Superior temporal gyrus (tissue), 1 donor: Measurements from ENCODE around the gene SP100.

ENCODE experiments used
- DNase-seq: peaks from one replicate; pipeline ENCODE4 v3.0.0-alpha.2; 2016; ENCODE audit errors: extremely low spot score

Gene SP100

DNA sequence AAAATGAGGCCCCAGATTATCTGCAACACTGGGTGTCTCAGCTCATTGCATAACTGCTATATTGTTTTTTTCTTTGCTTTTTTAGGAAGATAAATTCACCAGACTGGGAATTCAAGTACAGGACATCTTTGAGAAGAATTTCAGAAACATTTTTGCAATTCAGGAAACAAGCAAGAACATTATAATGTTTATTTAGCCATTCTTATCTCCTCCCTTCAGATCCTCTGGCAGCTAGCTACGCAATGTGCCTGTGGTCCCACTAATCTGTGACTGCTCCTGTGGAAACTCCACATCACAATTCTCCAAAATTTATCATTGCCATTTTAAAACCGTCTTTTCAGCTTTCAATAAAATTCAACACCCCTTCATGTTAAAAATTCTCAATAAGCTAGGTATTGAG, 126.8 kb downstream of the SP100 start:
- no peak for DNase-seq

DNA sequence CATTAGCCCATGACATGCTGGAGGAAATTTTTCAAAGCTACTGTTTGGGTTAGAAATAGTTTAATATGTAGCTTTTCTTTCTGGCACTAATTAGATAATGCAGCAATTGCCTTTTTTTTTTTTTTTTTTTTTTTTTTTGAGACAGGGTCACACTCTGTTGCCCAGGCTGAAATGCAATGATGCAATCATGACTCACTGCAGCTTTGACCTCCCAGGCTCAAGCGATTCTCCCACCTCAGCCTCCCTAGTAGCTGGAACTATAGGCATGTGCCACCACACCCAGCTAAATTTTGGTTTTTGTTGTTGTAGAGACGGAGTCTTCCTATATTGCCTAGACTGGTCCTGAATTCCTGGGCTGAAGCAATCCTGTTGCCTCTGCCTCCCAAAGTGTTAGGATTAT, 136.2 kb downstream of the SP100 start:
- DNase-seq, result no peak

DNA sequence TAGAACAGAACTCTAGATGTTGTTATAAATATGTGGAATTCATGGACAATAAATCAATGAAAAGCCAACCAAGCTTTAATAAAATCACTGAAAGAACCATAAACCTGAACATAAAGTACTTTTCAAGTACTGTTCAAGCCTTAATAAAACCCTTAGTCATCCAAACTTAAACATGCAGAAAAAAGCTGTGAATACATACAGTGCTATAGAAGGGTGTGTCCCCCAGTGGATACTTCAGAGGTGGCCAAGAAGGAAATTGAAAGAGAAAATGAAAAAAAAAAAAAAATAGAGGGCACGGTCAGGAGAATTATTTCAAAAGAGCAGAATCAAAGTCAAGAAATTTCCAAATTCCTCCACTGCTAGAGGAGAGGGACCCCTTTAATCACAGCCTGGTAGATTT, 141.1 kb downstream of the SP100 start:
- no peak for DNase-seq

DNA sequence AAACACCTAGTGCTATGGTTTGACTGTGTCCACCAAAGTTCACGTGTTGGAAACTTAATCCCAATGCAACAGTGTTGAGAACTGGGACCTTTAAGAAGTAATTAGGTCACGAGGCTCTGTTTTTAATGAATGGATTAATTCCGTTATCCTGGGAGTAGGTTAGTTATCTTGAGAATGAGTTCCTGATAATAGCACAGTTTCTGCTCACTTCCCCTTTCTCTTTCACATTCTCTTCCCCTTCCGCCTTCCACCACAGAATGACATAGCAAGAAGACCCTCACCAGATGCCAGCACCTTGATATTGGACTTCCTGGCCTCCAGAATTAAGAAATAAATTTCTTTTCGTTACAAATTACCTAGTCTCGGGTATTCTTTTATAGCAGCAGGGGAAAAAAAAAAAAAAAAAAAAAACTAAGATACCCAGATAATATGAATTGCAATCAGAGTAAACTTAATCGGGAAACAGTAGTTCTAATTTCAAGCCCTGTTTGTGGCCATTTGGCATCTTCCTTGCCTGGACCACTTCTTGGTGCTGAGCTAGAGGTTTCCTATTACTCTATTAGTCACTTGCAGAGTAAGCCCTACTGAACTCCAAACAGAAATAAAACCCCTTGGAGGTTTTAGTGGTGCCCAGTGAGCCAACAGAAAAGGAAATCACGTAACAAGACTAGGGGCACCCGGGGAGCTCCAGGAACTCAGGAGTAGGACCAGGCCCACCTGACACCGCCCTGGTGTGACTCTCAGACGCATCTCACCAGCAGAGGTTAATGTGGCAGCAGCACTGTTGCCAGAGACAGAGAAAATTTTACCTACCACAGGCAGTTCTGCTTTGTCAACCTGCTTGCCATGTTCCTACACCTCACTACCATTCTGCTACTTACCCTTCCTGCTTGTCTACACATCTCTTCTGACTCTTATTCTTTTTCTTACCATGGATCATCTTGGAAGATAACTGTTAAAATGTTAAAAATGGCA, 149.1 kb downstream of the SP100 start:
- DNase-seq, result no peak

DNA sequence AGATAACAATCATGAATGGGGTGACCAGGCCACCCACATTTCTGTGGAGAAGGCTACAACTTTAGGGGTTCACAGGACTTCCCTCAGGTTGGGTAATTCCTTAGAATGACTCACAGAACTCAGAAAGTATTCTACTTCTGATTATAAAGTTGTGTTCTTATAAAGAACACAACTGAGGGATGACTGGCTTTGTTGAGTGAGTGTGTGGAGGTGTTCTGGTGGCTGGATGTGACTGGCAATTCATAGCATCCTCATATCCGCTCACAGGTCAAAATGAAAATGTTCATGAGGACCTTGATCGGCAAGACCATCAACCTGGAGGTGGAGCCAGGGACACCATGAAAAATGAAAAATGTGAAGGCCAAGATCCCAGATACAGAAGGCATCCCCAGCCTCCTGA, 153.3 kb downstream of the SP100 start:
- no peak for DNase-seq

DNA sequence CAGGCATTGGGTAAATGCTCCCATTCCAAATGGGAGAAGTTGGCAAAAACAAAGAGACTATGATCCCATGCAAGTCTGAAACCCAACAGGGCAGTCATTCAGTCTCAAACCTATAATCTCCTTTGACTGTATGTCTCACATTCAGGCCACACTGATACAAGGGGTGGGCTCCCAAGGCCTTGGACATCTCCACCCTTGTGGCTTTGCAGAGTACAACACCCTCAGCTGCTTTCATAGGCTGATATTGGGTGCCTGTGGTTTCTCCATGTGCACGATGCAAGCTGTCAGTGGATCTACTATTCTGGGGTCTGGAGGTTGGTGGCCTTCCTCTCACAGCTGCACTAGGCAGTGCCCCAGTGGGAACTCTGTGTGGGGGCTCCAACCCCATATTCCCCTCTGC, 155.0 kb downstream of the SP100 start:
- no peak for DNase-seq

DNA sequence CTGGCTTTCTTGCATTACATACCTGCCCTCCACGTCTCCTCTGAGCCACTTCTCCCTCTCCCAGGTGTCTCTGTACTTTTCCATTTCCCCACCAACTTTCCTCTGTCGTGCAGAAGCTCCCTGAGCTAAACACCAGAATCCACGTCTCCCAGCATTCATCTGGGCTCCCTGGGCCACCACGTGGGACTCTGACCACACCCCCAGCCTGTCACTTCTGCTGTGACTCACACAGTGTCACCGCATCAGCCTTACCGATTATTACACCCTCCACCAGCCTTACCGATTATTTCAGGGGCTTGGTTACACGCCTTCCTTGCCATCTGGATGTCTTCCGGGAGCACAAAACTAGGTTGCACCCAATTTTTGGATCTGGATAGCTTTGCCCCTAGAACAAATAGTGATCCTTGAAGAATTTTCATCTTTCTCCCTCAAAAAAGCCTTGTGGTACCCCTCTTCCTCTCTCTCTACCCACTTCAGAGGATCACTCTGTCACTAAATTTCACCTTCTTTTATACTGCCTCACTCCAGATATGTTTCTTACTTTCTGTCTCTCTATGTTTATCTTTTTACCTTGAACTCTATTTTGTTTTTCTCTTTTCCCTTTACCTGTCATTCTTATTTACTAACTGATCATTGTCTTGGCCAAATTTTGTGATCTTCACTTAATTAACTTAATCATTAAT, 159.8 kb downstream of the SP100 start:
- no peak for DNase-seq

DNA sequence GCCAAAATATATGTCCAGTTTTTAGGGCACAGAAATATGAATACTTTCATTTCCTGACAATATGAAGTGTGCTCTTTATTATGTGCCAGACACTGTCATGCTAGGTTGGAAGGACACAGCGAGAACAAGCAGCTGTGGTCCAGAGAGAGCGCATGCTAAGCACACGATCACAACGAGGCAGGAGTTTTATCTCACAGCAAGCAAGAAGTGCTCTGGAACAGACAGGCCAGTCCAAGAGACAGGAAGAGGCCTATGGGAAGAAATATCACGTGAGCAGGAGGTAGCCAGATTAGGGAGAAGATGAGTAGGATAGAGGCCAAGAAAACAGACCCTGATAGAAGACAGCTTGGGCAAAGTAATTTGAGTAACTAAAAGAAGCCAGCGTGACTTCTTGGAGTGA, 161.1 kb downstream of the SP100 start:
- no peak for DNase-seq

DNA sequence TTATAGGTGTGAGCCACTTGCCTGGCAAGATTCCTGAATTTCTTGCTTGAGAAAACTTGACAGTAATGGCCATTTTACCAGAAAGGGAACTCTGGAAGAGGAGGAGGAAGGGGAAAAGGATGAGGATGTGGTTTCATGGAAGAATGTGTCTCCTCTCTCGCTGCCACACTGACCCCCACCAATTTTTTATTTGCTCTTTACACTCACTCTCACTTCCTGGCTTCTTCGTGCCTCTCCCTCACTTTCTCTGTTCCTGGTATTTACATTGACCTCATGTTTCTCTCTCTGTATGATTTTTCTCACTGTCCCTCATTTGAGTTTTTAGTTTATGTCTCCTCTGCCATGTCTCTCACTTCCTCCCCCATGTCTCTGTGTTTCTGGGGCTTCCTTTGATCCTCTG, 162.1 kb downstream of the SP100 start:
- DNase-seq, result no peak

DNA sequence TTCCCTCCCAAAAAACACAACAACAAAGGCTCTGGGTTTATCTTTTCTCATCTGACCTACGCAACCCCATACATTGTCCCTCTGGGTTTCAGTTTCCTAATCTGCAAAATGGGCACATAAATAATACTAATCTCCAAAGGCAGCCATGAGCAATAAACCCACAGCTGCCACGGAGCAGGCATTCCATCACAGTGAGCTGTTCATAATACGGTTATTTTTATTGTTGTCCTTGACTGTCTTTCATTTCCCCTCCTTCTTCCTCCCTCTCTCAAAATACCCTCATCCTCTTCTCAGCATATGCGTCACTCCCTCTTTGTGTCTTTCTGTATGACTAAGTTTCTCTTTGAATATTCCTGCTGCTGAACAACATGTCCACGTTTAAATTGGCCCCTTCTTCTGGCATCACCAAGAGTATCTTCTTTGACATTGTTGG, 166.9 kb downstream of the SP100 start:
- no peak for DNase-seq

DNA sequence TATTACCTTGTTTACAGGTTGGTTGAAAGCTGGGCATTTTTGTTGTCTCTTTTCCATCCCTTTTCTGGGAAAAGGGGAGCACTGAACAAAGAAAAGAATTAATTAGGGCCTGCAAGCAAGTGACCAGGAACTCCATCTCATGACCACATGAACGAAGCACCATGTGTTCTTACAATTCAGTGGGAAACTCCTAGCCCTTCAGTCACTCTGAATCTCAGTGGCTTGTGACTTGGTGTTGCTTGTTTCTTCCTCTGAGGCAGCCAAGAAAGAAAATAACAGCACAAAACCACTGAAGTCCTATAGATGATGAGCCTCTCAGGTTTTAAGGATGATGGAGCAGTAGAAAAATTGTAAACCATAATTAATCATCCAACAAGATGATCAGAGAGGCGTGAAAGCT, 167.6 kb downstream of the SP100 start:
- DNase-seq, result no peak

DNA sequence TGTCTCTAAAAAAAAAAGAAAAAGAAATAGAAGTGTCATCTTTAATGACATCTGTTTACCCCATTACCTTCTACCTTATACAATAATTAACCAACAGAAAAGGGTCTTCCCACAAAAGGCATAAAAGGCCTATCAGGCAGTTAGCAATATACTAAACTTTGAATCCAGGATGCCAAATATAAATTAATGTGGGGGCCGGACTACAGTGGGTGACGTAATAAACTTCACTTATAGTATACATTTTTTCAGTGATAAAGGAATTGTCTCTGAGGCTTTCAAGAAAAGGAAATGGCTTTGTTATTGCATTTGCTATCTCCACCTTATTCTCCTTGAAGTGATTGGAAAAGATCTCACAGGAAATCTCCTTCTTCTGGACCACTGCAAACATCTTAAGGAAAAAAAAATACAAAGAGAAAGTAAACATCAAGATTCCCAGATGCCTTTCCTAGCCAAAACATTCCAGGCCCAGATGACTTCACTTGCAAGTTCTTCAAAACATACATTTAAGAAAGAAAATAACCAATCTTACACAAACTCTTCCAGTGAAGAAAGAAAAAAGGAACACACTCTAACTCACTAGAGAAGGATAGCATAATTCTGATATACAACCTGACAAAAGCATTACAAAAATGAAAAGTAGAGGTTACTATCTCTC, 170.5 kb downstream of the SP100 start:
- no peak for DNase-seq

DNA sequence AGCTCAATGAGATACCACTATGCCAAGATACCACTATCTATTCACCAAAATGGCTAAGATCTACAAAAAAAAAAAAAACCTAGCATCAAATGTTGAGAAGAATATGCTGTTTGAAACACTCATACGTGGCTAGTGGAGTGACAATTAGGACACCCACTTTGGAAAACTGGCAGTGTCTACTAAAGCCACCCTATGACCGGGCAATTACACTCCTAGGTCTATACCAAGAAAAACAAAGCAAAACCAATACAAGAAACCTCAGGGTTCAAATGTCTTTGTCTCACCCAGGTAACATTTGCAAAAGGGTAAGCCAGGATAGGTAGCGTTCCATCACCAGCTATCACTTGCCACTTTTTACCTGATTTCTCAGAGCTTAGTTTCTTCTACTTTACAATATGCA, 173.0 kb downstream of the SP100 start:
- DNase-seq, result no peak

DNA sequence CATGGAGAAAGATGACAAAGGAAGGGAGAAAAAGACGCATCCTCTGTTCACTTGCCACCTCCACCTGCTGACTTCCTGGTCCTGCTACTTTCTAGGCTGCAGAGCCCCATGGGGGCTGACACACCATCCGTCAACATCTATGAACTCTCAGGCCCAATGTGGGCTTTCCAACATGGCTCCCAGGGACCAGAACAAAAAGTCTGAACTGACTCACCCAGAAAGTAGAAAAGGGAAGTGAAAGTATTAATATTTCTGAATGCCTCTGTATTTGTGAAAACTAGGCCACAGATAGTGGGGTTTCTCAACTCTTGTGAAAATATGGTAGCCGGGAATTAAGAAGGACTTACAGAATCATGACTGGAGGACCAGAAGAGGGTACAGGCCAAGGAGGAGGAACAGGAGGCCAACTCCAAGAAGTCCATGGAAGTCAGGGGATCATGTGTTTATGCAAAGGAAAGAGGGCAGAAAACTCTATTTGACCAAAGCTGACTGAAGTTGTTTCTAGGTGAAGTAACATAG, 173.6 kb downstream of the SP100 start:
- no peak for DNase-seq

DNA sequence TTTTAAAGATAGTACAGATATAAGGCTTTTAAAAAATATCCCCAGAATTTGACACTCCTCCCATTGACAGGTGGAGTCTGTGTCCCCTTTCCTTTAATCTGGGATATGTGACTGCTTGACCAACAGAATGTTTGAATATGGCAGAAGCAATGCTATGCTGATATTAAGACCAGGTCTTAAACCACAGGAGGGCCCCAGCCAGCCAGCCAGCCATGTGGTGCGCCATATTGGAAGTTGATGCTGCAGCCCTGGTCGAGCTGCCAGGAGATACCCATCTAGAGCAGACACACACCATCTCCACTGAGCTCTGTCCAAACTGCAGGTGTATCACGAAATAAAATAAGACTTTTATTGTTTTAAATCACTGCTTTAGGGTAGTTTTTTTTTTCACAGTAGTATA, 174.3 kb downstream of the SP100 start:
- no peak for DNase-seq

DNA sequence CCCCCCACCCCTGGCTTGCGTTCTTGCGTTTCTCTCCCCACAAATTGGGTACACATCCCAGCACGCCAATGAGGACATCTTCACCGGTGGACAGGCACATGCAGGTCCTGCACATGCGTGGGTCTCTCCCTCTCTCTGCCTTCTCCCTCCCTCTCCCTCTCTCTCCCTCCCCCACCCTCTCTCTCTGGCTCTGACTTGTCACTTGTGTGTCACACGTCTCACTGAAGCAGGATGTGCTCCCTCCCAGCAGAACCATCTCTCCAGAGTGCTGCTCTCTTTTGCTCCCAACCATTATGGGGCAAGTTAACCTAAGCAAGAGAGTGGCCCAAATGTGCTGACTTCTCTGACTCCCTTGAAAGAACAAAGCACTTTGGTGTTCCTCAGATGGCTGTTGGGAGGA, 175.8 kb downstream of the SP100 start:
- DNase-seq, result no peak

DNA sequence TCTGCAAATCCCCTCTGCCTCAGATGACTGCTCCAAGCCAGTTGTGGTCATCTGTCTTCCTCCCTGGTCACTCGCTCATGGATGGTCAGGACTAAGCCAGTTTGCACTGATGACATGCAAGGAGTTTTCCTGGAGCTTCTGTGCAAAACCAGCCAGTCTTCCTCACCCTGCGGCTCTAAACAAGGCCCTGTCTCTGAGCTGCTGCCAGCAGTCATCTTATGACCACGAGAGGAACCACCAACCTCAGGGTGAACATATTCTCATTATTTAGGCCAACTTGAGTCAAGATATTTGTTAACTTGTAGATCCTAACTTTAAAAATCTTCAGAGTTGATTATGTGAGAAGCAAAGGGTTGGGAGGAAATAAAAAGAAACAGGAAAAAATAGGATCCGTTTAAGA, 176.8 kb downstream of the SP100 start:
- DNase-seq, result no peak
